Activated CD8-positive, alpha-beta memory T cell treated with anti-CD3 and anti-CD28 coated beads for 4 hours (primary cell): Measurements from ENCODE around the gene C2orf72.
"Not testable (repeated sequence)": the region's sequence is repeated elsewhere in the genome, so short reads cannot be mapped to it uniquely, and the experiment has no call there.

Experiments used
- DNase-seq, 2 donors: peaks; one replicate each; pipeline ENCODE4 v3.0.0-alpha.2; 2020; ENCODE audit warnings: low read depth in 2 of 2

C2orf72 gene

GRCh38 chr2:231037202-231037730 lies at the start of gene C2orf72:
TSS of gene C2orf72 (plus strand) at chr2:231037523. CDS start at chr2:231037566, 43 bp downstream.
- no peak for DNase-seq

GRCh38 chr2:230989731-230990130 lies 47.6 kb upstream of the C2orf72 start:
- no peak for DNase-seq

- no peak for DNase-seq
Measured at GRCh38 chr2:230990131-230990898, 47.0 kb upstream of the C2orf72 start.

DNA sequence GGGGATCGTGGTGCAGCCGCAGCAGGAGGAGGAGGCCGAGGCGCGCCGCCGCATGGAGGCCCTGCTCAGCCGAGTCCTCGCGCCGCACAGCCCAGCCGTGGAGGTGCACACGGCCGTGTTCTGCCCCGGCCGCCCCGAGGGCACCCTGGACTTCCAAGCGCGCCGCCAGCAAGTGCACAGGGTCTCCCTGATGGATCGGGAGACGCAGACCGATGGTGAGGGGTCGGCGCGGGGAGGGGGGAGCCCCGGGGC lies 46.5 kb upstream of the C2orf72 start:
- no peak for DNase-seq

GRCh38 chr2:230991598-230991997 lies 45.7 kb upstream of the C2orf72 start:
- DNase-seq = no peak

DNA sequence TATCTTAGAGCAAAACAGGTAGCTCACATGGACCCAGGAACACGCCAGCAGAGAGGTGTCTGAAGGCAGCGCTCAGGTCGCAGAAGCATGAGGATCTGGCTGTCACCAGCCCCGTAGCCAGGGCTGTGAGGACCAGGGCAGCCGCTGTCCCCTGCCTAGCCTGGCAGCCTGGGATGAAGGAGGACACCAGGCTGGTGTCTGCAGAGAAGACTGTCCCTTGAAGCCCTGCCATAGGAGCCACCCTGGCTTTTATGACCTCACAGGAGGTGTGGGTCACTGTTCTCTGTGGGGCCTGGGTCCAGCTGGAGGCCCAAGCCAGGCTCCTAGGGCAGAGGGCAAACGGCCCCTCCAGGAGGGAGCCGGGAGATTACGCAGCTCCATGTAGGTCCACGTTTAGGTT lies 41.5 kb upstream of the C2orf72 start, which contains the start of gene SPATA3:
SPATA3 (plus strand) TSS at position 301 of the 400 bp plus-strand sequence. CDS start 113 bp downstream, outside the sequence.
- DNase-seq = no peak

- DNase-seq = no peak
Measured at GRCh38 chr2:230996661-230997060, 40.7 kb upstream of the C2orf72 start.

DNA sequence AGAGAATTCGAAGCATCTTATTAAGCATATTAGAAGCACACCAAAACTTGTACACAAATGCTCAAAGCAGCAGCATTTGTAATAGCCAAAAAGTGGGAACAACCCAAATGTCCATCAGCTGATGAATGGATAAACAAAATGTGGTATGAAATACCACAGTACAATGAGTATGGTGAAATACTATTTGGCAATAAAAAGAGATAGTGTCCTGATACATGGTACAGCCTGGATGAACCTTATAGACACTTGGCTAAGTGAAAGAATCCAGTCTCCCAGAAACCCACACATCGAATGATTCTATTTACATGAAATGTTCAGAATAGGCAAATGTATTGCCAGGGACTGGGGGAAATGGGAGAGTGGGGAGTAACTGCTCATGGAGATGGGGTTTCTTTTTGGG lies 38.4 kb upstream of the C2orf72 start:
- no peak for DNase-seq

DNA sequence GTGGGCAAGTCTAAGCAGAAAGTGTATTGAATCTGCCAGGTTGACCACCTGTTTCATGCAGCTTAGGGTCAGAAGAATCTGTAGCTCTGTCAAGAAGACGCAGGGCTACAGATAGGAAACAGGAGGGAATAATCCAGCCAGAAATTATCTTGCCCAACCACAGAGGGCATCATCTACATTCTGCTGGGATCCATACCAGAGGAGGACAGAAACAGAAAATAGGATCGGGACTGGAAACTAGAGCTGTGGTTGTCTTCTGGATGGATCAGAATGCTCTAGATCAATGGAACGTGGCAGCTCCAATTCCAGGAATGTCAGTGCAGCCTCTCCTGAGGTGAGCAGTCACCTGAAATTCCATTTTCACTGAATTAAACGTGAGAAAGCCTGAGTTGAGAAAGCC lies 37.8 kb upstream of the C2orf72 start:
- no peak for DNase-seq

GRCh38 chr2:231000211-231000904 lies 37.0 kb upstream of the C2orf72 start:
- no peak for DNase-seq

DNA sequence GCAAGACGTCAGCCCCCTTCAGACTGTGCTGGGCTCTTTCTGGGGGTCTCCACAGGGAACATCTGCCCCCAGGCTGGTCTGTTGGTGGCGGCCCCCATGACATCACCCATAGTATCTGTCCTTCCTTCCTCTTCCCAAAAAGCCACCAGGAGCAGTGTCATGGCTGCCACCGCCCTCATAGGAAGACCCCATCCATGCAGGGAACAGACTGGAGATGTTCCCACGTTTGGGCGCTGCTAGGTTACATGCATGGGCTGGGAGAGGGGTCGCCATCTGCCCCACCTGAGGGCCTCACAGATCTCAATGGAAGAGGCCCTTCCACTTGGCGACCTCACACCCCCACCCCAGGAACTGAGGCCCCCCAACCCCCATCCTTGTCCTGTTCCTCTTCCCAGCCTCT lies 36.3 kb upstream of the C2orf72 start:
- no peak for DNase-seq

DNA sequence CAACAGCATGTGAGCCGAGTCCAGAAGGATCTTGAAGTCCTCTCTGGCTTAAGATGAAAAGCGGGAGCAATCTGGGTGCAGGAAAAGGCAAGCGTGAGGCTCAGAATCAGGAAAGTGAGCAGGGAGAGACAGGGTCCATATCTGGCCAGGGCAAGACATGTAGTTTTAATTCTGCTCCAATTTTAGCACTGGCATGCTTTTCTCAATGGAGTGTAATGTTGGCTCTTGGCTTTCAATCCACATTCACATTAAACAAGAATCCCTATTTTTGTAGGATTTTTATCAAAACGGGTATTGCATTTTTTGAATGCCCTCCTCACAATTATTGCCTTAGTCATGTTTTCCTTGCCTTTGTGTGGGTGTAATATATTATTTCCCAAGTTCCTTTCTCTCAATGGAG lies 35.4 kb upstream of the C2orf72 start:
- DNase-seq = no peak

GRCh38 chr2:231002641-231003040 lies 34.7 kb upstream of the C2orf72 start:
- no peak for DNase-seq

GRCh38 chr2:231003186-231003585 lies 34.1 kb upstream of the C2orf72 start:
- no peak for DNase-seq

DNA sequence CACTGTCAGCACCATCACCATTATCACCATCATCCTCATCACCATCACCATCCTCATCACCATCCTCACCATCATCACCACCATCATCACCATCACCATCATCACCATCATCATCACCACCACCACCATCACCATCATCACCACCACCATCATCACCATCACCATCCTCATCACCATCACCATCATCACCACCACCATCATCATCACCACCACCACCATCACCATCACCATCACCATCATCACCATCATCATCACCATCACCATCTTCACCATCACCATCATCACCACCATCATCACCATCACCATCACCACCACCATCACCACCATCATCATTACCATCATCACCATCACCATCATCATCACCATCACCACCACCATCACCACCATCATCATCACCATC lies 32.4 kb upstream of the C2orf72 start:
- DNase-seq = not testable (repeated sequence)

DNA sequence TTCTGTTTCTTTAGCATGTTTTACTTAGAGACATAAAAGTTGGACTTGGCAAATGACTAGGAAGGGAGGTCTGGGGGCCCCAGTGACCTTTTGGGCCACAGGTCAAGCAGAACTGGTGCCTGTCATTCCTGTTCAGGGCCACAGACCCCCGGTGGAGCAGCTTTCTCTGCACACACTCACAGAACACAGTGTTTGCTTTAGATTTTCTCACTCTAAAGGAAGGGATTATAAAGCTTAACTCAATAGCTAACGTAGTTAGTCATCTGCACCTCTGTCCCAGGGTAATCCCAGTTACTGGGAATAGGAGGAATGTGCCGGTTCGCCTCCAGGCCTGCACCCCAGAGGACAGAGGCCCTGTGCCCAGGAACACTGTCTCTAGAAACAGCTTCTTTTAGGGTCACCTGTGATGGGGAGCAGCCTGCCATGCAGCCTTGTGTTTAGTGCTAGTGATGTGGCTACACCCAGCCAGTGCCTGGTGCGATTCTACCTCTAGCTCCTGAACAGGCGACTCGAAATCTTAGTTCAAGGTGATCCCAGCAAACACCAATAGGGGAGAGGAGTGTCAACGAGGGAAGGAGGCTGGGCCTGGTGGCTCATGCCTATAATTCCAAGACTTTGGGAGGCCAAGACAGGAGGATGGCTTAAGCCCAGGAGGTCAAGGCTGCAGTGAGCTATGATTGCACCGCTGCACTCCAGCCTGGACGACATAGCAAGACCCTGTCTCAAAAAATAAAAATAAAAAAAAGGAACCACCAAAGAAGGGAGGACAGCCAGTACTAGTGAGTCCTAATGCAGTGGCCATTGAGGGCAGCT lies 29.8 kb upstream of the C2orf72 start:
- no peak for DNase-seq

GRCh38 chr2:231008131-231008530 lies 29.2 kb upstream of the C2orf72 start:
- DNase-seq = no peak

- no peak for DNase-seq
Measured at GRCh38 chr2:231009236-231009919, 27.9 kb upstream of the C2orf72 start.

DNA sequence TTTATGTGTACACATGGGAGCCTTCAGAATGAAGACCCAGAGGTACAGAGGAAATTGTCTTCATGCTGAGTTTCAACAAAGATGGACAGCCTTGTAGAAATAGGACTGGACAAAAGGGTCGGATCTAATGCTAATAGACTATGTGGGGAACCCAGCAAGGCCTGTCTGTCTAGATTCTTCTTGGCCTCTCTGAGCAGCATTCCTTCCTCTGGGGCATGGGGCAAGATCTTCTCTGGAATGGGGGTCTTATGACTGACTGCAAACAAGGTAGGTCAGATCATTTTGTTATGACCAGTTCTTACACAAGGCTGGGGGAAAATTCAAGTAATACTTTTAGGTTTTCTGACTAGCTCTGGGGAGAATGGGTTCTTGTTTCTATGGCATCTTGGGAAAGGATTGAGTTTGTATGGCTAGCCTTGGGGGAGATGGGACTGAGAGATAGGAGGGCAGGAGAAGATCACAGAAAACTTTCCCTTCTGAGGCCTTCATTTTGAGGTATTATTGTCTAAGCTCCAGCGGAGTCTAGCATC lies 27.1 kb upstream of the C2orf72 start:
- DNase-seq = no peak

DNA sequence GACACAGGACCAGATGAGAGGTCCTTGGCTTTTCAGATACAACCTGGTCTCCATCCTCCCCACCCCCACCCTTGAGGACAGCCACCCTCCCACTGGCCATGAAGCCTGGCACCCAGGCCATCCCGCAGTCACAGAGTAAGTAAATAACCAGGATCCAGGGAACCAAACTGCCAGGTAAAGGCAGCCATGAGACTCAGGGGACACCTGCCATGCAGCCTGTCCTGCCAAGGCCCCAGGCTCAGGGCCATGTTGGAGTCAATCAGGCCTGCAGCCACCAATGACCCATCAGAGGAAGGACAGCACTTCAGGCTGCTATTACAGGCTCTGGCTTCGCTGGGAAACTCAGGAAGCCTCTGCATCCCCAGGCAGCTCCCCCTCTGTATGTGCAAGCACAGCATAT lies 25.8 kb upstream of the C2orf72 start:
- no peak for DNase-seq

GRCh38 chr2:231012463-231012862 lies 24.9 kb upstream of the C2orf72 start:
- no peak for DNase-seq

- DNase-seq = no peak
Measured at GRCh38 chr2:231013820-231014219, 23.5 kb upstream of the C2orf72 start.
